ENCODE measurements around the gene OR10A5. TPM values are rescaled to one million over a fixed set of nuclear protein-coding genes. Genes with fewer than 3 reads are reported as not detected.
"Not testable (repeated sequence)": the region's sequence is repeated elsewhere in the genome, so short reads cannot be mapped to it uniquely, and the experiment has no call there.

Gene OR10A5
- total and polyA plus RNA-seq, 2 experiments from 2014 or later = 0.37 TPM; not detected in 1

DNA sequence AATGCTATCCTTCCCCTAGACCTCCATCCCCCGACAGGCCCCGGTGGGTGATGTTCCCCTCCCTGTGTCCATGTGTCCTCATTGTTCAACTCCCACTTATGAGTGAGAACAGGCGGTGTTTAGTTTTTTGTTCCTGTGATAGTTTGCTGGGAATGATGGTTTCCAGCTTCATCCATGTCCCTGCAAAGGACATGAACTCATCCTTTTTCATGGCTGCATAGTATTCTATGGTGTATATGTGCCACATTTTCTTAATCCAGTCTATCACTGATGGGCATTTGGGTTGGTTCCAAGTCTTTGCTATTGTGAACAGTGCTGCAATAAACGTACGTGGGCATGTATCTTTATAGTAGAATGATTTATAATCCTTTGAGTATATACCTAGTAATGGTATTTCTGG, 42.2 kb downstream of the OR10A5 start:
- H3K27me3 Mint-ChIP-seq (ENCODE audit: insufficient read depth, low read depth, poor library complexity); H2AFZ ChIP-seq; H3K4me2 ChIP-seq; H3K4me1 ChIP-seq (ENCODE audit: insufficient read depth); H3K27me3 ChIP-seq (ENCODE audit: insufficient read depth); ATAC-seq; H3K9me2 ChIP-seq (ENCODE audit: insufficient read depth); H3K36me3 ChIP-seq (ENCODE audit: insufficient read depth); H3F3A ChIP-seq (replicated peaks; ENCODE audit: low read depth); H3K9me3 Mint-ChIP-seq; H3K4me1 Mint-ChIP-seq; H3K27ac ChIP-seq (ENCODE audit: low read depth); H3K79me2 ChIP-seq (replicated peaks; ENCODE audit: insufficient read depth); H3K4me3 ChIP-seq; H4K20me1 ChIP-seq (replicated peaks; ENCODE audit: insufficient read depth); H3K27ac Mint-ChIP-seq; DNase-seq (ENCODE audit: low spot score); H3K4me3 Mint-ChIP-seq; H3K36me3 Mint-ChIP-seq (ENCODE audit: low read depth): not testable (repeated sequence)

DNA sequence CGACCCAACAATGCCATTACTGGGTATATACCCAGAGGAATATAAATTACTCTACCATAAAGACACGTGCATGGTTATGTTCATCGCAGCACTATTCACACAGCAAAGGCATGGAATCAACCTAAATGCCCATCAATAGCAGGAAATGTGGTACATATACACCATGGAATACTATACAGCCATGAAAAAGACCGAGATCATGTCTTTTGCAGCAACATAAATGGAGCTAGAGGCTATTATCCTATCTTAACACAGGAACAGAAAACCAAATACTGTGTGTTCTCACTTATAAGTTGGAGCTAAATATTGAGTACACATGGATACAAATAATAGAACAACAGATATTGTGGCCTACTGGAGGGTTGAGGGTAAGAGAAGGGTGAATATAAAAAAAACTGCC, 43.3 kb downstream of the OR10A5 start:
- no peak overlapping the region for H3K4me3 ChIP-seq
- no peak overlapping the region for H3K27ac Mint-ChIP-seq
- H3K4me1 ChIP-seq (ENCODE audit: insufficient read depth) = peaks cover 2% of the 10 kb centered on the region; the same call in 1 of the 2 replicates
- H3K4me1 Mint-ChIP-seq = no peaks in the 10 kb centered on the region
- H3K27ac ChIP-seq (ENCODE audit: low read depth) = no peak overlapping the region
- no peaks in the 10 kb centered on the region for H3K9me2 ChIP-seq (ENCODE audit: insufficient read depth)
- H2AFZ ChIP-seq = no peak overlapping the region
- no peaks in the 10 kb centered on the region for H3K27me3 Mint-ChIP-seq (ENCODE audit: insufficient read depth, low read depth, poor library complexity)
- DNase-seq (ENCODE audit: low spot score) = no peak
- no peak overlapping the region for H3K4me2 ChIP-seq
- H3K27me3 ChIP-seq (ENCODE audit: insufficient read depth) = no peaks in the 10 kb centered on the region
- no peaks in the 10 kb centered on the region for H4K20me1 ChIP-seq (replicated peaks; ENCODE audit: insufficient read depth)
- no peak overlapping the region for H3K4me3 Mint-ChIP-seq
- H3K36me3 Mint-ChIP-seq (ENCODE audit: low read depth) = no peaks in the 10 kb centered on the region
- no peaks in the 10 kb centered on the region for H3K79me2 ChIP-seq (replicated peaks; ENCODE audit: insufficient read depth)
- no peaks in the 10 kb centered on the region; the same call in 1 of the 3 replicates for H3K9me3 Mint-ChIP-seq
- H3F3A ChIP-seq (replicated peaks; ENCODE audit: low read depth) = no peaks in the 10 kb centered on the region
- no peaks in the 10 kb centered on the region for H3K36me3 ChIP-seq (ENCODE audit: insufficient read depth)
- no peak for ATAC-seq
- TF ChIP-seq NANOG (IDR thresholded peaks at IDR 0.05; ENCODE audit: borderline replicate concordance) (no peak), POLR2AphosphoS5 (IDR thresholded peaks at IDR 0.05; ENCODE audit: low read depth) (no peak), JUNB (IDR thresholded peaks at IDR 0.05; ENCODE audit: unreplicated experiment) (no peak), EZH2phosphoT487 (IDR thresholded peaks at IDR 0.05; ENCODE audit: unreplicated experiment) (no peak), STAT1 (IDR thresholded peaks at IDR 0.05; ENCODE audit: unreplicated experiment) (no peak), ZNF331 (CRISPR knock-in tag; IDR thresholded peaks at IDR 0.05; ENCODE audit: low read depth) (no peak), EZH2 (IDR thresholded peaks at IDR 0.05; ENCODE audit: low read depth, unreplicated experiment) (no peak), ZNF114 (CRISPR knock-in tag; IDR thresholded peaks at IDR 0.05) (no peak)
- TF ChIP-seq, protein P1, sequence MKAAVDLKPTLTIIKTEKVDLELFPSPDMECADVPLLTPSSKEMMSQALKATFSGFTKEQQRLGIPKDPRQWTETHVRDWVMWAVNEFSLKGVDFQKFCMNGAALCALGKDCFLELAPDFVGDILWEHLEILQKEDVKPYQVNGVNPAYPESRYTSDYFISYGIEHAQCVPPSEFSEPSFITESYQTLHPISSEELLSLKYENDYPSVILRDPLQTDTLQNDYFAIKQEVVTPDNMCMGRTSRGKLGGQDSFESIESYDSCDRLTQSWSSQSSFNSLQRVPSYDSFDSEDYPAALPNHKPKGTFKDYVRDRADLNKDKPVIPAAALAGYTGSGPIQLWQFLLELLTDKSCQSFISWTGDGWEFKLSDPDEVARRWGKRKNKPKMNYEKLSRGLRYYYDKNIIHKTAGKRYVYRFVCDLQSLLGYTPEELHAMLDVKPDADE (IDR thresholded peaks at IDR 0.05) = no peak
- TF ChIP-seq, protein P2, sequence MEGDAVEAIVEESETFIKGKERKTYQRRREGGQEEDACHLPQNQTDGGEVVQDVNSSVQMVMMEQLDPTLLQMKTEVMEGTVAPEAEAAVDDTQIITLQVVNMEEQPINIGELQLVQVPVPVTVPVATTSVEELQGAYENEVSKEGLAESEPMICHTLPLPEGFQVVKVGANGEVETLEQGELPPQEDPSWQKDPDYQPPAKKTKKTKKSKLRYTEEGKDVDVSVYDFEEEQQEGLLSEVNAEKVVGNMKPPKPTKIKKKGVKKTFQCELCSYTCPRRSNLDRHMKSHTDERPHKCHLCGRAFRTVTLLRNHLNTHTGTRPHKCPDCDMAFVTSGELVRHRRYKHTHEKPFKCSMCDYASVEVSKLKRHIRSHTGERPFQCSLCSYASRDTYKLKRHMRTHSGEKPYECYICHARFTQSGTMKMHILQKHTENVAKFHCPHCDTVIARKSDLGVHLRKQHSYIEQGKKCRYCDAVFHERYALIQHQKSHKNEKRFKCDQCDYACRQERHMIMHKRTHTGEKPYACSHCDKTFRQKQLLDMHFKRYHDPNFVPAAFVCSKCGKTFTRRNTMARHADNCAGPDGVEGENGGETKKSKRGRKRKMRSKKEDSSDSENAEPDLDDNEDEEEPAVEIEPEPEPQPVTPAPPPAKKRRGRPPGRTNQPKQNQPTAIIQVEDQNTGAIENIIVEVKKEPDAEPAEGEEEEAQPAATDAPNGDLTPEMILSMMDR (conservative IDR thresholded peaks at IDR 0.05; ENCODE audit: low read depth in 2 of 2) = no peak
- TF ChIP-seq, protein P3, sequence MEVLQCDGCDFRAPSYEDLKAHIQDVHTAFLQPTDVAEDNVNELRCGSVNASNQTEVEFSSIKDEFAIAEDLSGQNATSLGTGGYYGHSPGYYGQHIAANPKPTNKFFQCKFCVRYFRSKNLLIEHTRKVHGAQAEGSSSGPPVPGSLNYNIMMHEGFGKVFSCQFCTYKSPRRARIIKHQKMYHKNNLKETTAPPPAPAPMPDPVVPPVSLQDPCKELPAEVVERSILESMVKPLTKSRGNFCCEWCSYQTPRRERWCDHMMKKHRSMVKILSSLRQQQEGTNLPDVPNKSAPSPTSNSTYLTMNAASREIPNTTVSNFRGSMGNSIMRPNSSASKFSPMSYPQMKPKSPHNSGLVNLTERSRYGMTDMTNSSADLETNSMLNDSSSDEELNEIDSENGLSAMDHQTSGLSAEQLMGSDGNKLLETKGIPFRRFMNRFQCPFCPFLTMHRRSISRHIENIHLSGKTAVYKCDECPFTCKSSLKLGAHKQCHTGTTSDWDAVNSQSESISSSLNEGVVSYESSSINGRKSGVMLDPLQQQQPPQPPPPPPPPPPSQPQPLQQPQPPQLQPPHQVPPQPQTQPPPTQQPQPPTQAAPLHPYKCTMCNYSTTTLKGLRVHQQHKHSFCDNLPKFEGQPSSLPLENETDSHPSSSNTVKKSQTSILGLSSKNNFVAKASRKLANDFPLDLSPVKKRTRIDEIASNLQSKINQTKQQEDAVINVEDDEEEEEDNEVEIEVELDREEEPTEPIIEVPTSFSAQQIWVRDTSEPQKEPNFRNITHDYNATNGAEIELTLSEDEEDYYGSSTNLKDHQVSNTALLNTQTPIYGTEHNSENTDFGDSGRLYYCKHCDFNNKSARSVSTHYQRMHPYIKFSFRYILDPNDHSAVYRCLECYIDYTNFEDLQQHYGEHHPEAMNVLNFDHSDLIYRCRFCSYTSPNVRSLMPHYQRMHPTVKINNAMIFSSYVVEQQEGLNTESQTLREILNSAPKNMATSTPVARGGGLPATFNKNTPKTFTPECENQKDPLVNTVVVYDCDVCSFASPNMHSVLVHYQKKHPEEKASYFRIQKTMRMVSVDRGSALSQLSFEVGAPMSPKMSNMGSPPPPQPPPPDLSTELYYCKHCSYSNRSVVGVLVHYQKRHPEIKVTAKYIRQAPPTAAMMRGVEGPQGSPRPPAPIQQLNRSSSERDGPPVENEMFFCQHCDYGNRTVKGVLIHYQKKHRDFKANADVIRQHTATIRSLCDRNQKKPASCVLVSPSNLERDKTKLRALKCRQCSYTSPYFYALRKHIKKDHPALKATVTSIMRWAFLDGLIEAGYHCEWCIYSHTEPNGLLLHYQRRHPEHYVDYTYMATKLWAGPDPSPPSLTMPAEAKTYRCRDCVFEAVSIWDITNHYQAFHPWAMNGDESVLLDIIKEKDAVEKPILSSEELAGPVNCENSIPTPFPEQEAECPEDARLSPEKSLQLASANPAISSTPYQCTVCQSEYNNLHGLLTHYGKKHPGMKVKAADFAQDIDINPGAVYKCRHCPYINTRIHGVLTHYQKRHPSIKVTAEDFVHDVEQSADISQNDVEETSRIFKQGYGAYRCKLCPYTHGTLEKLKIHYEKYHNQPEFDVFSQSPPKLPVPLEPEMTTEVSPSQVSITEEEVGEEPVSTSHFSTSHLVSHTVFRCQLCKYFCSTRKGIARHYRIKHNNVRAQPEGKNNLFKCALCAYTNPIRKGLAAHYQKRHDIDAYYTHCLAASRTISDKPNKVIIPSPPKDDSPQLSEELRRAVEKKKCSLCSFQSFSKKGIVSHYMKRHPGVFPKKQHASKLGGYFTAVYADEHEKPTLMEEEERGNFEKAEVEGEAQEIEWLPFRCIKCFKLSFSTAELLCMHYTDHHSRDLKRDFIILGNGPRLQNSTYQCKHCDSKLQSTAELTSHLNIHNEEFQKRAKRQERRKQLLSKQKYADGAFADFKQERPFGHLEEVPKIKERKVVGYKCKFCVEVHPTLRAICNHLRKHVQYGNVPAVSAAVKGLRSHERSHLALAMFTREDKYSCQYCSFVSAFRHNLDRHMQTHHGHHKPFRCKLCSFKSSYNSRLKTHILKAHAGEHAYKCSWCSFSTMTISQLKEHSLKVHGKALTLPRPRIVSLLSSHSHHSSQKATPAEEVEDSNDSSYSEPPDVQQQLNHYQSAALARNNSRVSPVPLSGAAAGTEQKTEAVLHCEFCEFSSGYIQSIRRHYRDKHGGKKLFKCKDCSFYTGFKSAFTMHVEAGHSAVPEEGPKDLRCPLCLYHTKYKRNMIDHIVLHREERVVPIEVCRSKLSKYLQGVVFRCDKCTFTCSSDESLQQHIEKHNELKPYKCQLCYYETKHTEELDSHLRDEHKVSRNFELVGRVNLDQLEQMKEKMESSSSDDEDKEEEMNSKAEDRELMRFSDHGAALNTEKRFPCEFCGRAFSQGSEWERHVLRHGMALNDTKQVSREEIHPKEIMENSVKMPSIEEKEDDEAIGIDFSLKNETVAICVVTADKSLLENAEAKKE (CRISPR knock-in tag; IDR thresholded peaks at IDR 0.05) = no peak

All from GM23338 (cell line).